Hepatocyte (in vitro differentiated cells): ENCODE measurements around the gene FMNL2. TPM values are rescaled to one million over a fixed set of nuclear protein-coding genes. Genes with fewer than 3 reads are reported as not detected.

Experiments used
- DNase-seq: peaks from one replicate; pipeline ENCODE4 v3.0.0-alpha.2; 2016; ENCODE audit warnings: low spot score
- H2AFZ ChIP-seq: fragments of 200-600 bp; sonication (generic); 2 replicates; pipeline ENCODE4 v1.6.0; 2016; ENCODE audit warnings: antibody characterized with exemption, mild to moderate bottlenecking
- H3K27ac ChIP-seq: fragments of 200-600 bp; sonication (generic); 2 replicates; pipeline ENCODE4 v1.5.1; 2016; ENCODE audit warnings: mild to moderate bottlenecking
- H3K27me3 ChIP-seq: fragments of 200-600 bp; sonication (generic); 2 replicates; pipeline ENCODE4 v1.6.1; 2016
- H3K36me3 ChIP-seq: fragments of 200-600 bp; sonication (generic); replicated peaks from 2 replicates; pipeline ENCODE4 v1.5.1; 2016; ENCODE audit warnings: low read depth; ENCODE audit not compliant: insufficient read depth
- H3K4me1 ChIP-seq: fragments of 200-600 bp; sonication (generic); 2 replicates; pipeline ENCODE4 v1.5.1; 2016; ENCODE audit warnings: mild to moderate bottlenecking, moderate library complexity; ENCODE audit not compliant: insufficient read depth
- H3K4me2 ChIP-seq: fragments of 200-600 bp; sonication (generic); 2 replicates; pipeline ENCODE4 v1.6.0; 2016
- H3K4me3 ChIP-seq: fragments of 200-600 bp; sonication (generic); 2 replicates; pipeline ENCODE4 v1.5.1; 2016; ENCODE audit warnings: mild to moderate bottlenecking
- H3K79me2 ChIP-seq: fragments of 200-600 bp; sonication (generic); 2 replicates; pipeline ENCODE4 v1.6.0; 2017; ENCODE audit warnings: mild to moderate bottlenecking
- H3K9me2 ChIP-seq: fragments of 200-600 bp; sonication (generic); replicated peaks from 2 replicates; pipeline ENCODE4 v1.6.0; 2017; ENCODE audit warnings: mild to moderate bottlenecking; ENCODE audit not compliant: insufficient read depth
- H3K9me3 ChIP-seq: fragments of 200-600 bp; sonication (generic); 2 replicates; pipeline ENCODE4 v1.5.1; 2016; ENCODE audit warnings: low read depth, mild to moderate bottlenecking
- H4K20me1 ChIP-seq: fragments of 200-600 bp; sonication (generic); 2 replicates; pipeline ENCODE4 v1.6.0; 2016; ENCODE audit warnings: mild to moderate bottlenecking; ENCODE audit not compliant: insufficient read depth, poor library complexity, severe bottlenecking
- CTCF ChIP-seq: fragments of 200-600 bp; sonication (generic); IDR thresholded peaks from 2 replicates; pipeline ENCODE4 v1.5.1; 2016; ENCODE audit warnings: antibody characterized with exemption, mild to moderate bottlenecking; ENCODE audit not compliant: poor library complexity
- EZH2 ChIP-seq: fragments of 200-600 bp; sonication (generic); IDR thresholded peaks from 2 replicates; pipeline ENCODE4 v1.6.1; 2016; ENCODE audit warnings: antibody characterized with exemption, mild to moderate bottlenecking, borderline replicate concordance
- EZH2phosphoT487 ChIP-seq: fragments of 200-600 bp; sonication (generic); IDR thresholded peaks from one replicate; pipeline ENCODE4 v1.6.1; 2018; ENCODE audit warnings: antibody characterized with exemption, mild to moderate bottlenecking, low read depth, moderate library complexity; ENCODE audit not compliant: unreplicated experiment, severe bottlenecking
- WGBS: methylation state at CpG from one replicate; pipeline ENCODE4 v1.1.6; 2016; ENCODE audit warnings: low lambda C conversion rate; ENCODE audit errors: missing lambda C conversion rate; 5-methylcytosine and 5-hydroxymethylcytosine counted together
- polyA plus RNA-seq: library from polyadenylated mRNA; unstranded; fragments of >200 nt; fragmentation: Nextera tagmentation; extraction: Ambion mirVana; gene quantifications from 2 replicates; pipeline ENCODE4 v1.2.1, GENCODE V29; 2016
- total RNA-seq: library from RNA; depleted of rRNA; stranded (reverse); fragments of >200 nt; gene quantifications from 2 replicates; pipeline ENCODE4 v1.2.3, GENCODE V29; 2014

FMNL2 gene
- total and polyA plus RNA-seq, 2 experiments from 2014 or later, result 11.7 to 53.6 TPM

- H3K4me2 ChIP-seq, result no peak overlapping the region
- no peaks in the 10 kb centered on the region for H4K20me1 ChIP-seq
- H3K36me3 ChIP-seq, result no peaks in the 10 kb centered on the region
- H3K79me2 ChIP-seq, result no peaks in the 10 kb centered on the region
- TF ChIP-seq EZH2phosphoT487 (no peak), CTCF (no peak), EZH2 (no peak)
- H3K27me3 ChIP-seq, result no peaks in the 10 kb centered on the region
- no peak overlapping the region for H3K4me3 ChIP-seq
- WGBS, result 71% methylated on average over 6 of the region's 6 CpGs
- H2AFZ ChIP-seq, result no peak overlapping the region
- H3K9me3 ChIP-seq, result no peaks in the 10 kb centered on the region
- H3K4me1 ChIP-seq, result no peaks in the 10 kb centered on the region
- DNase-seq, result no peak
- H3K9me2 ChIP-seq, result no peaks in the 10 kb centered on the region
- H3K27ac ChIP-seq, result no peak overlapping the region
Measured at GRCh38 chr2:152594022-152594766, 259.2 kb downstream of the FMNL2 start.

GRCh38 chr2:152594792-152595191 lies 259.8 kb downstream of the FMNL2 start:
- no peaks in the 10 kb centered on the region for H3K9me3 ChIP-seq
- H4K20me1 ChIP-seq, result no peaks in the 10 kb centered on the region
- H3K79me2 ChIP-seq, result no peaks in the 10 kb centered on the region
- no peak overlapping the region for H3K4me2 ChIP-seq
- 65% methylated on average over 3 of the region's 3 CpGs for WGBS
- no peaks in the 10 kb centered on the region for H3K9me2 ChIP-seq
- no peaks in the 10 kb centered on the region for H3K27me3 ChIP-seq
- no peaks in the 10 kb centered on the region for H3K4me1 ChIP-seq
- no peak overlapping the region for H2AFZ ChIP-seq
- no peak overlapping the region for H3K27ac ChIP-seq
- no peaks in the 10 kb centered on the region for H3K36me3 ChIP-seq
- no peak for DNase-seq
- TF ChIP-seq EZH2phosphoT487 (no peak), CTCF (no peak), EZH2 (no peak)
- H3K4me3 ChIP-seq, result no peak overlapping the region

- no peaks in the 10 kb centered on the region for H3K36me3 ChIP-seq
- H3K27me3 ChIP-seq, result no peaks in the 10 kb centered on the region
- TF ChIP-seq CTCF, result no peak
- TF ChIP-seq EZH2, result no peak
- TF ChIP-seq EZH2phosphoT487, result no peak
- no peaks in the 10 kb centered on the region for H4K20me1 ChIP-seq
- no peaks in the 10 kb centered on the region for H3K79me2 ChIP-seq
- 95% methylated on average over 9 of the region's 9 CpGs for WGBS
- no peaks in the 10 kb centered on the region for H3K9me3 ChIP-seq
- no peak overlapping the region for H2AFZ ChIP-seq
- DNase-seq, result no peak
- no peak overlapping the region for H3K27ac ChIP-seq
- no peaks in the 10 kb centered on the region for H3K9me2 ChIP-seq
- no peaks in the 10 kb centered on the region for H3K4me1 ChIP-seq
- H3K4me2 ChIP-seq, result no peak overlapping the region
- H3K4me3 ChIP-seq, result no peak overlapping the region
Measured at GRCh38 chr2:152598975-152599759, 264.2 kb downstream of the FMNL2 start.
